Glomerular visceral epithelial cell (primary cell): ENCODE data around the gene RPH3AL.
A peak's percentile ranks its signal among the peaks of the same experiment; 100 is the strongest.

ENCODE experiments used
- DNase-seq: peaks from one replicate; pipeline ENCODE4 v3.0.0-alpha.2; 2016; ENCODE audit errors: extremely low spot score

Gene RPH3AL

GRCh38 chr17:352421-353212 is at the start of gene RPH3AL:
TSS of gene RPH3AL (minus strand) at chr17:352807. CDS start at chr17:327543, 25,264 bp downstream.
- peak; percentile 86 for DNase-seq

GRCh38 chr17:400257-400656 is 47.6 kb upstream of the RPH3AL start:
- no peak for DNase-seq

GRCh38 chr17:396788-397187 is 44.2 kb upstream of the RPH3AL start:
- no peak for DNase-seq

- no peak for DNase-seq
These were observed 43.4 kb upstream of the RPH3AL start for GRCh38 chr17:395974-396373.

GRCh38 chr17:395179-395578 is 42.6 kb upstream of the RPH3AL start:
- DNase-seq = no peak

GRCh38 chr17:394718-395095 is 42.1 kb upstream of the RPH3AL start:
- no peak for DNase-seq

- no peak for DNase-seq
These were observed 41.5 kb upstream of the RPH3AL start for GRCh38 chr17:393806-394717.

GRCh38 chr17:391850-392249 is 39.2 kb upstream of the RPH3AL start:
- DNase-seq = no peak

GRCh38 chr17:390025-390424 is 37.4 kb upstream of the RPH3AL start:
- no peak for DNase-seq

- no peak for DNase-seq
These were observed 35.5 kb upstream of the RPH3AL start for GRCh38 chr17:388087-388486.

GRCh38 chr17:386141-386876 is 33.7 kb upstream of the RPH3AL start:
- peak; percentile 70 for DNase-seq

GRCh38 chr17:385836-386140 is 33.2 kb upstream of the RPH3AL start:
- DNase-seq = no peak

- DNase-seq = peak; percentile 37
These were observed 32.7 kb upstream of the RPH3AL start for GRCh38 chr17:385178-385835.

- DNase-seq = no peak
These were observed 32.1 kb upstream of the RPH3AL start for GRCh38 chr17:384622-385177.

GRCh38 chr17:383771-384621 is 31.4 kb upstream of the RPH3AL start:
- no peak for DNase-seq

GRCh38 chr17:382644-383533 is 30.3 kb upstream of the RPH3AL start:
- peak; percentile 58 for DNase-seq

- no peak for DNase-seq
These were observed 29.5 kb upstream of the RPH3AL start for GRCh38 chr17:381941-382643.

GRCh38 chr17:381516-381915 is 28.9 kb upstream of the RPH3AL start:
- no peak for DNase-seq
